GM06990 (cell line): ENCODE measurements around the gene KATNAL1.

Experiments used
- DNase-seq: peaks from one replicate; pipeline ENCODE4 v3.0.0-alpha.2; 2011; ENCODE audit not compliant: insufficient read length; ENCODE audit errors: extremely low read depth
- H3K27me3 ChIP-seq: replicated peaks from 2 replicates; pipeline ENCODE4 v1.6.0; 2011; ENCODE audit warnings: low read length; ENCODE audit not compliant: control insufficient read depth, insufficient read depth
- H3K36me3 ChIP-seq: 2 replicates; pipeline ENCODE4 v1.5.1; 2011; ENCODE audit warnings: low read length; ENCODE audit not compliant: control insufficient read depth, insufficient read depth
- H3K4me3 ChIP-seq: replicated peaks from 2 replicates; pipeline ENCODE4 v1.5.1; 2011; ENCODE audit warnings: low read depth, mild to moderate bottlenecking, control low read depth, low read length
- CTCF ChIP-seq: IDR thresholded peaks from 2 replicates; pipeline ENCODE4 v1.5.1; 2011; ENCODE audit warnings: low read length, control low read depth, mild to moderate bottlenecking, inconsistent platforms; ENCODE audit not compliant: insufficient read depth, poor library complexity, severe bottlenecking

KATNAL1 gene

GRCh38 chr13:30329009-30329585 lies 21.7 kb upstream of the KATNAL1 start:
- H3K4me3 ChIP-seq = no peak overlapping the region
- no peaks in the 10 kb centered on the region for H3K27me3 ChIP-seq
- no peak for TF ChIP-seq CTCF
- no peaks in the 10 kb centered on the region for H3K36me3 ChIP-seq
- no peak for DNase-seq

DNA sequence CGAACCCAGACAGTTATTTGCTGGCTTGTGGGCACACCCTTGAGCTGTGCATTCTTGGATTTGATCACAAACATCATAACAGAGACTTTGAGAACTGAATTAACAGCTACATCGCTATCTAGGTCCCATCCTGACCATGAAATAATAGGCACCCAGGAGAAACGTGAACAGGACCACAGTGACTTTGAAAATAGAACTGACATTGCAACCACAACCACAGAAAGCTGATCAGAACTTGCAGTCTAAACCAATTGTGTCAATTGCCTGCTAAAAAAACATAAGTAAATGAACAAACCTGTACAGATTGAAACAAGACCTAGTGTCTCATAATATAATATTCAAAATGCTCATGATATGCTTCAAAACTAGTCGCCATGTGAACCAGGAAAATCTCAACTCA lies 18.3 kb upstream of the KATNAL1 start:
- Histone ChIP-seq H3K4me3 (no peak overlapping the region), H3K27me3 (no peaks in the 10 kb centered on the region), H3K36me3 (no peaks in the 10 kb centered on the region)
- no peak for DNase-seq
- TF ChIP-seq CTCF = no peak

DNA sequence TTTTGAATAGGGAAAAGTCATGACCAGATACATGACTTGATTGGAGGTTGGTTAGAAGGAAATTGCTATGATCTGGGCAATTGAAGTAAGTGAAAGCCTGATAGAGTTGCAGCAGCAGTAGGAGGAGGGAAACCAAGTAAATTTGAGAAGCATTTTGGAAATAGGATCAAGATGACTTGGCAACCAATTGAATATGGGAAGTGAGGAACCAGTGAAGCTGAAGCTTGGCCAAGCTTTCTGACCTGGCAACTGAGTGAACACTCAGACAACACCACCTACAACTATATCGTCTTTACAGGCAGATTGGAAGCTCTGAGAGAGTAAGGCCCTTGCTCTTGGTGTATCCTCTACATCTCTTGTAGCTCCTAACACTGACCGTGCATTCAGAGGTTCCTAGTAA lies 16.2 kb upstream of the KATNAL1 start:
- DNase-seq = no peak
- no peak for TF ChIP-seq CTCF
- Histone ChIP-seq H3K4me3 (no peak overlapping the region), H3K27me3 (no peaks in the 10 kb centered on the region), H3K36me3 (no peaks in the 10 kb centered on the region)

DNA sequence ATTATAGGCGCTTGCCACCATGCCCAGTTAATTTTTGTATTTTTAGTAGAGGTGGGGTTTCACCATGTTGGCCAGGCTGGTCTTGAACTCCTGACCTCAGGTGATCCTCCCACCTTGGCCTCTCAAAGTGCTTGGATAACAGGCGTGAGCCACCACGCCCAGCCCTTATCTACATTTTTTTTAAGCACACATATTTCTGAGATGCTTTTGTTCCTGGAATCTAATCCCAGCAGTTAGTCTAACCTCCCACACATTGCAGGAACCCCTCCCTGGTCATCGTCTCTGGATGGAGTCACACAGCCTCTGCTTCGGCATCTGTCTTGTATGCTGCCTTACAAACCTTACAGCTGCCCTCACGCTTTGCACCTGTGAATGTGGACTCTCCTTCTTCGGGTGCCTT lies 15.1 kb upstream of the KATNAL1 start:
- H3K36me3 ChIP-seq = no peaks in the 10 kb centered on the region
- no peaks in the 10 kb centered on the region for H3K27me3 ChIP-seq
- no peak for TF ChIP-seq CTCF
- H3K4me3 ChIP-seq = no peak overlapping the region
- DNase-seq = no peak

DNA sequence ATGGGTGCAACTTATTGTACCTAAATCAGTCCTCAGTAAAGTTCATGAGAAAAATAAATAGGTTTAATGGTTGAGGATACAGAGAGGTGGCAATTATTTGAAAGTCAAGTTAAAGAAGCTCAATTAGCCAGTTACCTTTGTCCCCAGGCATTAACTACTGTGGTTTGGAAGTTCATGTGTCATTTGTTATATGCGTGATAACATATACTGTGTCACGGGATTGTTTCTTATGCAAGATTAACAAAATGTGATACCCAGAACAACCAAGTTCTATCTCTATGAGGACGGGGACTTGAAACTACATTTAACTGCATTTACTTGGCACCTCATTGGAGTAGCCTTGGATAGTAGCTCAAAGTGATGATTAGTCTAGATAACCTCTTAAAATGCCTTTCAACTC lies 13.9 kb upstream of the KATNAL1 start:
- H3K36me3 ChIP-seq = no peaks in the 10 kb centered on the region
- no peak for DNase-seq
- H3K27me3 ChIP-seq = no peaks in the 10 kb centered on the region
- no peak overlapping the region for H3K4me3 ChIP-seq
- no peak for TF ChIP-seq CTCF

- no peak for DNase-seq
- no peaks in the 10 kb centered on the region for H3K36me3 ChIP-seq
- no peaks in the 10 kb centered on the region for H3K27me3 ChIP-seq
- H3K4me3 ChIP-seq = no peak overlapping the region
- no peak for TF ChIP-seq CTCF
These were observed 12.3 kb upstream of the KATNAL1 start for GRCh38 chr13:30319655-30320054.
